A375 (cell line): Measurements from ENCODE around the gene FCRLA. TPM values are rescaled to one million over a fixed set of nuclear protein-coding genes. Genes with fewer than 3 reads are reported as not detected.

Experiments
- small RNA-seq: library from RNA; depleted of rRNA; stranded (forward); fragments of <200 nt; gene quantifications from one replicate; pipeline ENCODE3, GENCODE V24; 2014
- total RNA-seq: library from RNA; depleted of rRNA; stranded (reverse); fragments of >200 nt; shearing (Covaris generic); gene quantifications from 2 replicates; pipeline ENCODE4 v1.2.3, GENCODE V29; 2014; rRNA removed

The FCRLA gene, protein sequence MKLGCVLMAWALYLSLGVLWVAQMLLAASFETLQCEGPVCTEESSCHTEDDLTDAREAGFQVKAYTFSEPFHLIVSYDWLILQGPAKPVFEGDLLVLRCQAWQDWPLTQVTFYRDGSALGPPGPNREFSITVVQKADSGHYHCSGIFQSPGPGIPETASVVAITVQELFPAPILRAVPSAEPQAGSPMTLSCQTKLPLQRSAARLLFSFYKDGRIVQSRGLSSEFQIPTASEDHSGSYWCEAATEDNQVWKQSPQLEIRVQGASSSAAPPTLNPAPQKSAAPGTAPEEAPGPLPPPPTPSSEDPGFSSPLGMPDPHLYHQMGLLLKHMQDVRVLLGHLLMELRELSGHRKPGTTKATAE
- 16.9 and 20.8 TPM in 2 replicates for total RNA-seq

GRCh38 chr1:161706482-161707347 is at the start of gene FCRLA:
TSS of gene FCRLA (plus strand) at chr1:161707229. CDS start at chr1:161707265, 36 bp downstream.

DNA sequence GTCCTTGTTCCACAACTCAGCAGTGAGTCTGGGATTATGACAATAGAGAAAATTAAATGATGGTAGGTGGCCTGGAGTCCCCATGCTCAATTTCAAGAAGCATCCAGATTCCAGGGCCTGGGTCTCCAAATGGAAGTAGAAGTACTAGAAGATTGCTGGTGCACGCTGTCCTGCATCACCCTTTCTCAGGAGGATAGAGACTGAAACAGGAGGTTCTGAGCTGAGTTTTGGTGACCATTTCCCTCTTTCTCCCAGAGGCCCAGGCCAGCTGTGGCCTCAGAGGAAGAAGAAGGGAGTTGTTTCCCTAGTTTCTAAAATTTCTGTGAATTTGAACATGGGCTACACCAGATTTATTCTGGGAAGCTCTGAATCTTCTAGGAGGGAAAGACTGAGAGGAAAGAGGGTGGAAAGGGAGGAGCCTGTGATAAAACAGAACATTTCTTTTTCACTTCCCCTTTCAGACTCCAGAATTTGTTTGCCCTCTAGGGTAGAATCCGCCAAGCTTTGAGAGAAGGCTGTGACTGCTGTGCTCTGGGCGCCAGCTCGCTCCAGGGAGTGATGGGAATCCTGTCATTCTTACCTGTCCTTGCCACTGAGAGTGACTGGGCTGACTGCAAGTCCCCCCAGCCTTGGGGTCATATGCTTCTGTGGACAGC is 44.2 kb upstream of the FCRLA start, which contains the start of gene FCGR2B:
Gene FCGR2B (plus strand): TSS at position 460 of the 656 bp plus-strand sequence. CDS start 99 bp downstream, at position 559.

DNA sequence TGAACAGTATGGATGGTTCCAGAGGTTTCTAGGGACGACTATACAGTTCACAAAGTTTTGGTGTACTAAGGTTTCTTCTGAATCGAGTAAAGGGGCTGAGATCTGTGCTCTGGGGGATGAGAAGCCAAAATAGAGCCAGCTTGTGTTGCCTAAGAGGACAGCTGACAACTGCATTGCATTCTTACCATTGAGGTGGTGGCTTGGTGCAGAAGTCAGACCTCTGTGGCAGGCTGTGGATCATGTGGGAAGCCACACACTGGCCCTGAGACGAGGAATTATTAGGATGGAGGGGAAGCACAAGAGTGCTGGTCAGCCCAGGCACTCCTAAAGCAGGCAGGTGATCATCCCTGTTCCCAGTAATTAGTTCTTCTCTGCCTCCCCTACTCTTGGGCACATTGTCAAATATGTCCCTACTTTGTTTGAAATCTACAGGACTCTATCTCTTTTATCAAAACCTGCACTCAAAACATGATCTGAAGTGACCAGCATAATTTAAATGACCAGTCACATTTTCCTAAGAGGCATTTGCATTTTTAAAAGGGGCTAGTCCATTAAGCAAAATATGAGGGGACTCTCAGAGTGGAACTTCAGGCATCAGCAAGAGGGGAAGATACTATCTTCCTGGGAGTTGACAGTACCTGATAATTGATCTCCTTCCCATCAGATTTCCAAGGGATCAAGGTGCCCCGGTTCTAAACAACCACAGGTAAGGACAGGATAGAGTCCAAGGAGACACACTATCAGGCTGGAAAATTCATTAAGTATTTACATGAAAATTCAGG is 14.1 kb downstream of the FCRLA start, which contains the start of gene FCRLB:
Gene FCRLB (plus strand): TSS at position 589 of the 782 bp plus-strand sequence. CDS start 1,129 bp downstream, outside the sequence.

GRCh38 chr1:161749509-161750407 is 42.7 kb downstream of the FCRLA start, which contains the start of gene DUSP12:
TSS of gene DUSP12 (plus strand) at chr1:161749786. CDS start at chr1:161749802, 16 bp downstream.

Small RNA genes within 50 kb of the gene (small RNA-seq; reads per million reads assigned to genes)
- gene RF00019 (not detected), gene RN7SL466P (not detected)

Other genes with a start within 250 kb of the FCRLA start
- 10.4 and 12.8 TPM in 2 replicates for gene FCGR2A, start 201.8 kb upstream of the FCRLA start, total RNA-seq
- 0.94 and 2.6 TPM in 2 replicates for gene HSPA6, start 182.7 kb upstream of the FCRLA start, total RNA-seq
- gene FCGR3A, start 157.4 kb upstream of the FCRLA start, total RNA-seq, result not detected in 2 replicates
- gene FCGR3B, start 76.1 kb upstream of the FCRLA start, total RNA-seq, result not detected in 2 replicates
- gene FCGR2B, start 44.1 kb upstream of the FCRLA start, total RNA-seq, result 0.48 TPM in 1 of 2 replicates, not detected in the other
- gene FCRLB, start 14.3 kb downstream of the FCRLA start, total RNA-seq, result 8.3 and 8.6 TPM in 2 replicates
- gene DUSP12, start 42.6 kb downstream of the FCRLA start, total RNA-seq, result 125 and 139 TPM in 2 replicates
- 23.5 and 25.0 TPM in 2 replicates for gene ATF6, start 59.1 kb downstream of the FCRLA start, total RNA-seq